ENCODE results near the gene PTK7. TPM values are rescaled to one million over a fixed set of nuclear protein-coding genes. Genes with fewer than 3 reads are reported as not detected.

Gene PTK7
- total and polyA plus RNA-seq, 2 of the 8 experiments (the other 6 are each of a cell fraction or from before 2014, with no cell fraction given), result 110 to 138 TPM

DNA sequence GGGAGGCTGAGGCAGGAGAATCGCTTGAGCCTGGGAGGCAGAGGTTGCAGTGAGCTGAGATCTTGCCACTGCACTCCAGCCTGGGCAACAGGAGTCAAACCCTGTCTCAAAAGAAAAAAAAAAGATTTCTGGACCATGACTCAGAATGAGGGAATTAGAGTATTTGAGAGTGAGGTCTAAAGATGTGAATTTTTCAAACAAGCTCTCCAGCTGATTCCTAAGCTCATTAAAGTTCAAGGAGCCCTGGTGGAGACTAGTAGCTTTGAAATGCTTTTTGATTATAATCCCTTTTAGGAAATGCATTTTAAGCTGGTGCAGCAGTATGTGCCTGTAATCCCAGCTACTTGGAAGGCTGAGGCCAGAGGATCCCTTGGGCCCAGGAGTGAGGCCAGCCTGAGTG is 73.2 kb downstream of the PTK7 start:
- H2BK20ac ChIP-seq (ENCODE audit: low read length), result no peak overlapping the region
- no peak overlapping the region for H3K18ac ChIP-seq (ENCODE audit: extremely low read depth, low read length)
- POLR2A ChIA-PET (ENCODE audit: partially characterized antibody), result interaction anchor here (0.6 to 1.2 kb wide), 3 partner anchors 24 to 270 kb away, joined by 3 read pairs; partner anchors contain the start of gene RPL7L1
- H3K79me2 ChIP-seq (ENCODE audit: control insufficient read depth in 1 of 2, insufficient read depth in 2 of 2, low read length in 2 of 2), result no peaks in the 10 kb centered on the region
- peaks cover 6 to 13% (median 11%) of the 10 kb centered on the region in 4 experiments; a peak in 6 of 8 replicates for H3K36me3 ChIP-seq (ENCODE audit: control insufficient read depth in 2 of 4, insufficient read depth in 4 of 4, low read length in 3 of 4)
- H3K14ac ChIP-seq (ENCODE audit: insufficient read length), result no peak overlapping the region
- no peak overlapping the region for H3K56ac ChIP-seq (replicated peaks; ENCODE audit: insufficient read length, low read depth, low read length)
- no peak overlapping the region for H3K4me3 ChIP-seq (ENCODE audit: extremely low read depth in 1 of 4, insufficient read depth in 2 of 4, low read depth in 3 of 4, low read length in 4 of 4)
- H3K9ac ChIP-seq (replicated peaks in 1 of 4; ENCODE audit: extremely low read depth in 1 of 4, low read depth in 3 of 4, low read length in 3 of 4), result no peak overlapping the region
- no peak overlapping the region for H4K91ac ChIP-seq (replicated peaks; ENCODE audit: insufficient read length, low read length)
- no peaks in the 10 kb centered on the region for H3K23me2 ChIP-seq (ENCODE audit: low read depth, low read length)
- H2BK120ac ChIP-seq (replicated peaks; ENCODE audit: low read depth, low read length), result no peak overlapping the region
- FAIRE-seq, result no peak
- H4K8ac ChIP-seq (ENCODE audit: extremely low read depth, insufficient read depth, low read length), result no peak overlapping the region
- CTCF ChIA-PET (ENCODE audit: partially characterized antibody), result interaction anchor here (0.6 to 0.9 kb wide), 2 partner anchors 17 to 83 kb away, joined by 3 to 4 read pairs; no protein-coding TSS in a partner anchor
- H3K4ac ChIP-seq (replicated peaks; ENCODE audit: insufficient read length, low read depth, low read length), result no peak overlapping the region
- no peaks in the 10 kb centered on the region for H3K79me1 ChIP-seq (ENCODE audit: low read depth, low read length)
- H2BK12ac ChIP-seq (ENCODE audit: low read depth, low read length), result no peak overlapping the region
- no peak overlapping the region for H3K27ac ChIP-seq (ENCODE audit: low read depth, low read length)
- H2BK5ac ChIP-seq (ENCODE audit: low read depth, low read length), result no peak overlapping the region
- TF ChIP-seq SUZ12 (IDR thresholded peaks at IDR 0.05; ENCODE audit: low read length) (no peak), FOSL1 (IDR thresholded peaks at IDR 0.05; ENCODE audit: insufficient read depth, low read depth, low read length) (no peak), RFX5 (IDR thresholded peaks at IDR 0.05; ENCODE audit: borderline replicate concordance, low read depth, low read length) (no peak)
- TF ChIP-seq, protein P1, sequence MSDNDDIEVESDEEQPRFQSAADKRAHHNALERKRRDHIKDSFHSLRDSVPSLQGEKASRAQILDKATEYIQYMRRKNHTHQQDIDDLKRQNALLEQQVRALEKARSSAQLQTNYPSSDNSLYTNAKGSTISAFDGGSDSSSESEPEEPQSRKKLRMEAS (IDR thresholded peaks at IDR 0.05), result no peak
- no peak overlapping the region for H3K23ac ChIP-seq (ENCODE audit: insufficient read length)
- H2AFZ ChIP-seq (ENCODE audit: low read length), result no peak overlapping the region
- H3K27me3 ChIP-seq (replicated peaks in 1 of 4; ENCODE audit: control insufficient read depth in 3 of 4, extremely low read depth in 1 of 4, insufficient read depth in 3 of 4, low read length in 3 of 4), result no peaks in the 10 kb centered on the region
- DNase-seq (ENCODE audit: low read depth in 1 of 2, low spot score in 2 of 2), result no peak
- no peaks in the 10 kb centered on the region for H3K9me3 ChIP-seq (ENCODE audit: insufficient read depth in 2 of 2, low read depth in 1 of 2, low read length in 1 of 2)
- no peak overlapping the region for H2AK5ac ChIP-seq (ENCODE audit: low read depth, low read length)
- WGBS, 2 experiments (ENCODE audit: extremely low coverage in 1 of 2, insufficient coverage in 1 of 2, insufficient read length in 1 of 2, insufficient replicate concordance in 2 of 2, low coverage in 1 of 2, low lambda C conversion rate in 2 of 2, missing lambda C conversion rate in 1 of 2), result 86% methylated on average over 1 of the region's 1 CpG; no CpG with 5 or more reads in 1 of the 2 experiments
- H4K20me1 ChIP-seq (replicated peaks in 1 of 2; ENCODE audit: control insufficient read depth in 1 of 2, insufficient read depth in 2 of 2, low read length in 2 of 2), result no peaks in the 10 kb centered on the region
- H3K4me1 ChIP-seq (replicated peaks in 1 of 4; ENCODE audit: control insufficient read depth in 3 of 4, insufficient read depth in 4 of 4, low read length in 3 of 4), result no peaks in the 10 kb centered on the region
- no peak overlapping the region for H2BK15ac ChIP-seq (ENCODE audit: low read length)
- no peak overlapping the region for H3K4me2 ChIP-seq (ENCODE audit: insufficient read depth in 1 of 2, low read depth in 2 of 2, low read length in 2 of 2)
- no peak overlapping the region for H4K5ac ChIP-seq (ENCODE audit: insufficient read length, low read depth, low read length)
